B cell (primary cell): ENCODE measurements around the gene CDHR2. TPM values are rescaled to one million over a fixed set of nuclear protein-coding genes. Genes with fewer than 3 reads are reported as not detected.

Experiments used
- ATAC-seq: fragments of 200-7000 bp; cut with Tn5 transposase; one replicate; pipeline ENCODE4 v1.10.0; 2021; ENCODE audit warnings: low read depth, mild to moderate bottlenecking, moderate number of reproducible peaks, moderate library complexity
- CTCF ChIA-PET: fragments of 350-600 bp; sonication (Branson Sonifier 250); formaldehyde crosslinking; loops from one replicate; lab custom pipeline; 2021; ENCODE audit warnings: antibody characterized with exemption, inconsistent platforms; lab: Charles Lee
- POLR2A ChIA-PET: fragments of 350-600 bp; sonication (Branson Sonifier 250); formaldehyde crosslinking; loops from one replicate; lab custom pipeline; 2021; ENCODE audit warnings: antibody characterized with exemption; lab: Charles Lee
- DNase-seq: peaks from one replicate; pipeline ENCODE4 v3.0.0; 2013
- H2AFZ ChIP-seq: 2 replicates; pipeline ENCODE4 v1.6.1; 2012; ENCODE audit warnings: mild to moderate bottlenecking, low read depth, low read length; ENCODE audit not compliant: insufficient read depth, poor library complexity, severe bottlenecking
- H3K27ac ChIP-seq, 2 donors: 1 replicate in 1 of 2; 2 replicates in 1 of 2; pipeline ENCODE4 v1.5.1; 2012 to 2013; ENCODE audit warnings: low read length in 2 of 2, mild to moderate bottlenecking in 2 of 2, moderate library complexity in 1 of 2
- H3K27me3 ChIP-seq, 4 experiments: fragments of 200-600 bp in 1 of 4; sonication (generic) in 1 of 4; replicated peaks in 1 of 4; 1 replicate in 2 of 4; 2 replicates in 2 of 4; pipeline versions ENCODE4 v1.6.1 to v1.7.0; 2013 to 2016; ENCODE audit warnings: low read length in 3 of 4, mild to moderate bottlenecking in 2 of 4, mixed read lengths in 1 of 4, moderate library complexity in 1 of 4; ENCODE audit not compliant: insufficient read depth in 4 of 4, control insufficient read depth in 3 of 4; ENCODE audit errors: control extremely low read depth in 1 of 4
- H3K36me3 ChIP-seq, 2 experiments: replicated peaks in 1 of 2; 1 replicate in 1 of 2; 2 replicates in 1 of 2; pipeline versions ENCODE4 v1.6.1 to v1.7.1; 2013; ENCODE audit warnings: low read length in 1 of 2; ENCODE audit not compliant: insufficient read depth in 2 of 2, control insufficient read depth in 1 of 2; ENCODE audit errors: control extremely low read depth in 1 of 2, extremely low read depth in 1 of 2
- H3K4me1 ChIP-seq, 2 donors: fragments of 200-600 bp in 1 of 2; sonication (generic) in 1 of 2; 1 replicate in 1 of 2; 2 replicates in 1 of 2; pipeline versions ENCODE4 v1.5.1 to v1.6.1; 2013 to 2017; ENCODE audit warnings: low read length in 2 of 2; ENCODE audit not compliant: control insufficient read depth in 2 of 2, insufficient read depth in 2 of 2
- H3K4me2 ChIP-seq: replicated peaks from 2 replicates; pipeline ENCODE3; 2012; ENCODE audit warnings: mild to moderate bottlenecking, low read depth, low read length; ENCODE audit not compliant: poor library complexity, severe bottlenecking
- H3K4me3 ChIP-seq, 5 experiments: fragments of 200-600 bp in 1 of 5; sonication (generic) in 1 of 5; 1 replicate in 3 of 5; 2 replicates in 2 of 5; pipeline versions ENCODE4 v1.5.1 to v1.7.0; 2011 to 2016; ENCODE audit warnings: low read length in 4 of 5, mild to moderate bottlenecking in 4 of 5, low read depth in 2 of 5, control low read depth in 1 of 5, moderate library complexity in 1 of 5; ENCODE audit not compliant: insufficient read depth in 1 of 5; ENCODE audit errors: control extremely low read depth in 1 of 5, extremely low read depth in 1 of 5
- H3K79me2 ChIP-seq: fragments of 200-600 bp; sonication (generic); one replicate; pipeline ENCODE4 v1.6.0; 2016; ENCODE audit warnings: low read length; ENCODE audit not compliant: control insufficient read depth, insufficient read depth
- H3K9ac ChIP-seq: fragments of 200-600 bp; sonication (generic); 2 replicates; pipeline ENCODE4 v1.6.1; 2017; ENCODE audit warnings: mild to moderate bottlenecking, low read length, moderate library complexity
- H3K9me3 ChIP-seq, 3 donors: one replicate each; pipeline versions ENCODE4 v1.6.1 to v1.7.1; 2013; ENCODE audit warnings: low read length in 2 of 3; ENCODE audit not compliant: control insufficient read depth in 2 of 3, insufficient read depth in 1 of 3; ENCODE audit errors: control extremely low read depth in 1 of 3
- H4K20me1 ChIP-seq: 2 replicates; pipeline ENCODE4 v1.6.0; 2012; ENCODE audit warnings: mild to moderate bottlenecking, low read length; ENCODE audit not compliant: insufficient read depth, control insufficient read depth, poor library complexity, severe bottlenecking
- H3K27ac Mint-ChIP-seq: one replicate; pipeline ENCODE4 v1.8.0; 2021; ENCODE audit warnings: mixed read lengths
- H3K27me3 Mint-ChIP-seq: one replicate; pipeline ENCODE4 v1.8.0; 2021; ENCODE audit warnings: mixed read lengths
- H3K4me1 Mint-ChIP-seq: one replicate; pipeline ENCODE4 v1.8.0; 2021; ENCODE audit warnings: mixed read lengths
- H3K4me3 Mint-ChIP-seq: one replicate; pipeline ENCODE4 v1.8.0; 2021; ENCODE audit warnings: mixed read lengths
- H3K9me3 Mint-ChIP-seq: one replicate; pipeline ENCODE4 v1.8.0; 2022; ENCODE audit warnings: mixed read lengths; ENCODE audit not compliant: insufficient read depth
- CTCF ChIP-seq: fragments of 200-600 bp; IDR thresholded peaks from one replicate; pipeline ENCODE4 v1.8.0; 2022; ENCODE audit warnings: antibody characterized with exemption, mild to moderate bottlenecking
- EZH2 ChIP-seq: IDR thresholded peaks from 2 replicates; pipeline ENCODE4 v1.6.1; 2012; ENCODE audit warnings: borderline replicate concordance, low read depth, mild to moderate bottlenecking, moderate library complexity, low read length; ENCODE audit not compliant: insufficient read depth, poor library complexity, severe bottlenecking
- WGBS: methylation state at CpG from one replicate; pipeline ENCODE4 v1.1.5; 2013; ENCODE audit warnings: missing lambda C conversion rate; ENCODE audit not compliant: insufficient coverage; 5-methylcytosine and 5-hydroxymethylcytosine counted together
- intact Hi-C: fragments of 100-400 bp; cut with micrococcal nuclease; formaldehyde crosslinking; loops from one replicate; pipeline ENCODE4 v1.10.0; 2022
- polyA plus RNA-seq: library from polyadenylated mRNA; depleted of rRNA; stranded (reverse); fragments of >200 nt; gene quantifications from 2 replicates; pipeline ENCODE4 v1.2.3, GENCODE V29; 2012
- total RNA-seq, 2 donors: library from RNA; stranded (reverse); fragments of 120-200 nt in 1 of 2; gene quantifications; 1 replicate in 1 of 2; 2 replicates in 1 of 2; pipeline versions ENCODE4 v1.2.3 to v1.2.4, GENCODE V29; 2013 to 2022

CDHR2 gene
- total and polyA plus RNA-seq, 2 donors (not counting 1 experiment from before 2014, with no cell fraction given) = 0.25 to 1.7 TPM

GRCh38 chr5:176629853-176630680, 80.9 kb downstream of the CDHR2 start, which contains the start of the genes EIF4E1B and SNCB:
Gene EIF4E1B, plus strand, starts transcription at chr5:176630675. Its CDS starts 12,113 bp downstream, at chr5:176642788.
Gene SNCB, minus strand, starts transcription at chr5:176630534. Its CDS starts 880 bp downstream, at chr5:176629654.
- Histone ChIP-seq H4K20me1 (no peaks in the 10 kb centered on the region), H3K27me3 (peaks cover 0 to 39% (median 21%) of the 10 kb centered on the region in 4 experiments), H3K27ac (no peak within 1 kb of the TSS), H3K9ac (peak within 1 kb of the TSS; percentile 68), H3K4me1 (peaks cover 55 to 65% of the 10 kb centered on the region in 2 donors), H3K4me3 (peak within 1 kb of the TSS; percentile 28 to 69 (median 51)), H3K9me3 (peaks cover 0 to 11% (median 0%) of the 10 kb centered on the region in 3 donors), H3K4me2 (peak within 1 kb of the TSS; percentile 100), H3K79me2 (no peaks in the 10 kb centered on the region), H2AFZ (peak within 1 kb of the TSS; percentile 73), H3K36me3 (no peaks in the 10 kb centered on the region)
- Mint-ChIP-seq H3K4me1 (peaks cover 61% of the 10 kb centered on the region), H3K27me3 (peaks cover 34% of the 10 kb centered on the region), H3K27ac (peak within 1 kb of the TSS; percentile 16), H3K9me3 (no peaks in the 10 kb centered on the region), H3K4me3 (peak within 1 kb of the TSS; percentile 86)
- ChIA-PET POLR2A (interaction anchor here (0.6 to 1.6 kb wide), 4 partner anchors 8 to 824 kb away, joined by 3 to 12 read pairs (median 4); partner anchors contain the start of genes RNF44 and TSPAN17), CTCF (interaction anchor here (0.9 to 2.9 kb wide), 11 partner anchors 8 to 214 kb away, joined by 3 to 21 read pairs (median 3); partner anchors contain the start of genes CLTB and TSPAN17)
- TF ChIP-seq EZH2 = peak; percentile 77
- no peak for TF ChIP-seq CTCF
- peak; percentile 93 for ATAC-seq
- intact Hi-C loops = loop anchor here (1.0 to 5.0 kb wide), 3 partner anchors 17 to 88 kb away; partner anchors contain the start of genes GPRIN1 and TSPAN17
- 1% methylated on average over 94 of the region's 94 CpGs for WGBS
- peak; percentile 80 for DNase-seq
